HUDEP-2 (cell line): Measurements from ENCODE around the gene ARHGAP30.
"Not testable (repeated sequence)": the region's sequence is repeated elsewhere in the genome, so short reads cannot be mapped to it uniquely, and the experiment has no call there.

Experiments
- DNase-seq, 76 experiments: peaks; one replicate each; lab custom pipeline; 2025; ENCODE audit not compliant: unreplicated experiment in 76 of 76; lab: John Stamatoyannopoulos, UW

ARHGAP30 gene, protein sequence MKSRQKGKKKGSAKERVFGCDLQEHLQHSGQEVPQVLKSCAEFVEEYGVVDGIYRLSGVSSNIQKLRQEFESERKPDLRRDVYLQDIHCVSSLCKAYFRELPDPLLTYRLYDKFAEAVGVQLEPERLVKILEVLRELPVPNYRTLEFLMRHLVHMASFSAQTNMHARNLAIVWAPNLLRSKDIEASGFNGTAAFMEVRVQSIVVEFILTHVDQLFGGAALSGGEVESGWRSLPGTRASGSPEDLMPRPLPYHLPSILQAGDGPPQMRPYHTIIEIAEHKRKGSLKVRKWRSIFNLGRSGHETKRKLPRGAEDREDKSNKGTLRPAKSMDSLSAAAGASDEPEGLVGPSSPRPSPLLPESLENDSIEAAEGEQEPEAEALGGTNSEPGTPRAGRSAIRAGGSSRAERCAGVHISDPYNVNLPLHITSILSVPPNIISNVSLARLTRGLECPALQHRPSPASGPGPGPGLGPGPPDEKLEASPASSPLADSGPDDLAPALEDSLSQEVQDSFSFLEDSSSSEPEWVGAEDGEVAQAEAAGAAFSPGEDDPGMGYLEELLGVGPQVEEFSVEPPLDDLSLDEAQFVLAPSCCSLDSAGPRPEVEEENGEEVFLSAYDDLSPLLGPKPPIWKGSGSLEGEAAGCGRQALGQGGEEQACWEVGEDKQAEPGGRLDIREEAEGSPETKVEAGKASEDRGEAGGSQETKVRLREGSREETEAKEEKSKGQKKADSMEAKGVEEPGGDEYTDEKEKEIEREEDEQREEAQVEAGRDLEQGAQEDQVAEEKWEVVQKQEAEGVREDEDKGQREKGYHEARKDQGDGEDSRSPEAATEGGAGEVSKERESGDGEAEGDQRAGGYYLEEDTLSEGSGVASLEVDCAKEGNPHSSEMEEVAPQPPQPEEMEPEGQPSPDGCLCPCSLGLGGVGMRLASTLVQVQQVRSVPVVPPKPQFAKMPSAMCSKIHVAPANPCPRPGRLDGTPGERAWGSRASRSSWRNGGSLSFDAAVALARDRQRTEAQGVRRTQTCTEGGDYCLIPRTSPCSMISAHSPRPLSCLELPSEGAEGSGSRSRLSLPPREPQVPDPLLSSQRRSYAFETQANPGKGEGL

DNA sequence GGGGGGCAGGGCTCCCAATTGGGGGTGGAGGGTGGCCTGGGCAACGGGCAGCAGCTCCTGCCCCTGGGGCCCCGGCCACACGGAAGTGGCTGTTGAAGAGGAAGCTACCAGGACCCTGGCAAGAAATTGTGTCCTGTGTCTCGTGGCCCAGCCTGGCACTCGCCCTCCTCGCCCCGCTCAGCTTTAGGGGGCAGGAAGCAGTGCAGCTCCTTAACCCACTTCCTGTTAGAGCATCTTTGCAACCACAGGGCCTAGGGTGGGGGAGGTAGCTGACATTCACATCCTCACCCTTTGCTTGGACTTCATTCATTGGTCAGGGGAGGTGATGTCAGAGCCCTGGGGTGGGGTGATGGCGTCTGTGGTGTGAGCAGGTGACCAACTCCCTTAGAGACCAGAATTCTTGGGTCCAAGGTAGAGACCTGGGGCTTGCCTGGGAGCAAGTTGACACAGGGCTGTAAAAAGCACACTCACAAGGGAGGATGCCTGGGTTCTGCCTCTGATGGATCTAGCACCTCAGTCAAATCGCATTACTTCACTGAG, at the start of gene ARHGAP30:
ARHGAP30 (minus strand) TSS at position 161 of the 540 bp plus-strand sequence. CDS start 267 bp downstream, outside the sequence.
- peak in 1 of 76 experiments; percentile 24 for DNase-seq

DNA sequence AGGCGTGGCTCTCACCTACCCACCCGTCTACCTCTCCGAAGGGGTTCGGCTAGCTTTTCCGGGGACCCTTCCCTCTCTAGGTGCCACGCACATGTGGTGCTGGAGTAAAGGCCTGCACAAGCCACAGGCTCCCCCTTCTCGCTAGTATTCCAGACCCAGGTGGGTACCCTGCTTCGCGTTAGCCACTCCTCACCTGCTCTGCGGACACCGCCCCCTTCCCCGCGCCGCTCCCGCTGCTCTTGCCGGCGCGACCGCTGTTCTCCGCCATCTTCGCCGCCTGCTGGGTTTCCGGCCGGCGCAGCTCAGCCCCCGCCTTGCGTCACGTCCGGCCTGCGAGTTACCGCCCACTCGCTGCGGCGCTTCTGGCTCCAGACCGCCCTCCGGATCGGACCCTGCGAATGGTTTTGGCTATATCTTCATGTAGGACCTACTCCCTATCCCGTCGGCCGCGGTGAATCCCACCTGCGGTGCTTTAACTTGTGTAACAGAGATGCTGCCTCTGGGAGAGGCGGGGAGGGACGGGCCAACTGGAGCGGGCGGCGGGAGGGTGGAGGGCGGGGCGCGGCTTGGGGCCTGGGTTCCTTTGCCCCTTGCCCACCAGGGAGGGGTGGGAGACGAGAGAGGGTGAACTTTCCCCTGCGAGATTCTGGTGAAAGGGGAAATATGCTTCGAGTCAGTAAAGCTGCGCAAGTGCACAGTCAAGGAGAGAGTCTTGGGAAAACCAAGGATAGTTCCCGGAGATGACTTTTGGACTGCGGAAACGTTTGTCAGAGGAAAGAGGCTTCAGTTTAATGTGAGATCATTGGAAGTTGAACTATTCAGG, 48.3 kb upstream of the ARHGAP30 start, which contains the start of the genes NIT1 and PFDN2:
NIT1 (plus strand) TSS at position 347 of the 823 bp plus-strand sequence; CDS start at position 419, 72 bp downstream.
PFDN2 (minus strand) TSS at position 279 of the 823 bp plus-strand sequence; CDS start at position 268, 11 bp downstream.
- peak in 71 of 76 experiments; percentile 12 to 85 (median 61) for DNase-seq

DNA sequence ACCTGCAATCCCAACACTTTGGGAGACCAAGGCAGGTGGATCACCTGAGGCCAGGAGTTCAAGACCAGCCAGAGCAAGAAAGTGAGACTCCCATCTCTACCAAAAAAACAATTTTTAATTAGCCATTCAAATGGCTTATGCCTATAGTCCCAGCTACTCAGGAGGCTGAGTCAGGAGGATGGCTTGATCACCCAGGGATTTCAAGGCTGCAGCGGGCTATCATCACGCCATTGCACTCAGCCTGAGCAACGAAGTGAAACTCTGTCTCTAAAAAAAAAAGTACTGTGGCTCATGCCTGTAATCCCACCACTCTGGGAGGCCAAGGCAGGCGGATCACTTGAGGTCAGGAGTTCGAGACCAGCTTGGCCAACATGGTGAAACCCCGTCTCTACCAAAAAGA, 46.3 kb upstream of the ARHGAP30 start:
- not testable (repeated sequence) for DNase-seq

DNA sequence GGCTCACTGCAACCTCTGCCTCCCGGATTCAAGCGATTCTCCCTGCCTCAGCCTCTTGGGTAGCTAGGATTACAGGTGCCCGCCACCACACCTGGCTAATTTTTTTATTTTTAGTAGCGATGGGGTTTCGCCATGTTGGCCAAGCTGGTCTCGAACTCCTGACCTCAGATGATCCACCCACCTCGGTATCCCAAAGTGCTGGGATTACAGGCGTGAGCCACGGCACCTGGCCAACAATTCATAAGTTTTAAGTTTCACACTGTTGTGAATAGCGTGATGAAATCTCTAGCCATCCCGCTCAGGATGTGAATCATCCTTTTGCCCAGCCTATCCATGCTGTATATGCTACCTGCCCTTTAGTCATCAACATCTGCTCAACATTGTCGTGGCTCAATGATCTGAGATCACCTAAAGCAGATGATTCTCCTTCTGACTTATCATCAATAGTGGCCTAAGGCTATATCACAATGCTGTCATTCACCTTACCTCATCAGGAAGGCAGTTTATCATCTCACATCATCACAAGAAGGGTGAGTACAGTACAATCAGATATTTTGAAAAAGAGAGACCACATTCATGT, 45.5 kb upstream of the ARHGAP30 start:
- no peak for DNase-seq

DNA sequence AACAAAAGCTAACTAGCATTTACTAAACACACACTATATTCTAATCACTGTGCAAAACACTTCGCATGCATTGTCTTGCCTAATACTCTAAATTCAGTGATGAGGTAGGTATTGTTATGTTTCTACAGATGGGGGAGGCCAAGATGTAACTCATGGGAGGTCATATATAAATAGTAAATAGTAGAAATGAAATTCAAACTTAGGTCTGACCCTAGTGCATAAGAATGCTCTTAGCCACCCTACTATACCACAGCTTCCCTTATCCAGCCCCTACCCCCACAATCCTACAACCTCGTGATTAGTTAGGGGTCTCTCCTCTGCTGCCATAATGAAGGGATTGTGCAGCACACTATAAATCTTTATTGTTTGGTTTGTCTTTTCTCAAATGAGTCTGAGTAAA, 44.9 kb upstream of the ARHGAP30 start:
- DNase-seq, result no peak

DNA sequence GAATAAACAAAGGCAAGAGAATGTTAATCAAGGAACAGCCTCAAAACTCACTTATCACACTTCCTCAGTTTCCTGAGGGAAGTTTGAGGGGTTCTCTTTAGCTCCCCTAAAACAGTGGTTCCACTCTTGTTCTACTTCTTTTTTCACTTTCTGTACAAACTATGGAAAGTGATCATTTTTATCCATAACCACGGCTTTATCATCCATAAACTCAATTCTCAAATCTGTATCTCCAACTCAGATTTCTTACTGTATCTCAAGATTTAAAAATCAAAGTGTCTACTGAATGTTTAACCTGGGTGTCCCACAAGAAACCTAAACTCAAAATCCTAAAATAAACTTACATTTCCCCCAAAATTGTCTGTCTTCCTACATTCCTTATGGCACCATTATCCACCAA, 44.2 kb upstream of the ARHGAP30 start:
- DNase-seq, result no peak

DNA sequence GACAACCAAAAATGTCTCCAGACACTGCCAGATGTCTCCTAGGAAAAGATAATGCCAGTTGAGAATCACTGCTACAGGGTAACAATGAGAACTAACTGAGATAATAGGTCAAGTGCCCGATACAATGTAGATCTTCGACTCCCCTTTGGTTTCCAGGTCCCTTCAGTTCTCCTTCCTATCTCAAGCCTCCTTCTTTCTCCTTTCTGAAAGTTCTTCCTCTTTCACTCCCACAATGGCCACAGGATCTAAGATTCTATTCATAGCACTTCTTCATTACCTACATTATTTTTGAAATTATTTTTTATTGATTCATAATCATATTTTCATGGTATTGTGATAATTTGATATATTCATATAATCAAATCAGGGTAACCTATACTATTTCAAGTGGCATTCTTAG, 41.8 kb upstream of the ARHGAP30 start:
- no peak for DNase-seq

DNA sequence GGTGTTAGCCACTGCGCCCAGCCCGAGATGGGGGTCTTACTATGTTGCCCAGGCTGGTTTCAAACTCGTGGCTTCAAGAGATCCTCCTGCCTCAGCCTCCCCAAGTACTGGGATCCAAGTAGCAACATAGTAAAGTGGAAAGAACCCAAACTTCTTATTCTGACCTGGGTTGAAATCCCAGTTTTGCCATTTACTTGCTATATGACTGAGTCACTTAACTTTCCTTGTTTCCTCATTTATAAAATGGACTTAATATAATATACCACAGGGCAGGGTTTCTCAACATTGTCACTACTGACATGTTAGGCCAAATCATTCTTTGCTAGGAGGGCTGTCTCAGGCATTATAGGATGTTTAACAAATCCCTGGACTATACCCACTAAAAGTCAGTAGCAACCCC, 41.4 kb upstream of the ARHGAP30 start:
- no peak for DNase-seq

DNA sequence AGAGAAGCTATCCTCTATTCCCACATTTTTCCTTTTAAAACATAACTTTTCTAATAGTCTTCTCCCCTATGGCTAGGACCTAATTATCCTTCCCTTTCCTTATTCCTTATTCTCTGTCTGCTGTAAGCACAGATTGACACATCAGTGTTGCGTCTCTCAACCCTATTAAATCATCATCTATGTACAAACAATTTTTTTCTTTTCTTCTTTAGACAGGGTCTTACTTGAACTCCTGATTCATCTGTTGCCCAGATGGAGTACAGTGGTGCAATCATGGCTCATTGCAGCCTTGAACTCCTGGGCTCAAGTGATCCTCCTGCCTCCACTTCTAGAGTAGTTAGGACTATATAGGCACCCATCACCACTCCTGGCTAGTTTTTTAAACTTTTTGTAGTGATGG, 36.7 kb upstream of the ARHGAP30 start:
- DNase-seq, result no peak

DNA sequence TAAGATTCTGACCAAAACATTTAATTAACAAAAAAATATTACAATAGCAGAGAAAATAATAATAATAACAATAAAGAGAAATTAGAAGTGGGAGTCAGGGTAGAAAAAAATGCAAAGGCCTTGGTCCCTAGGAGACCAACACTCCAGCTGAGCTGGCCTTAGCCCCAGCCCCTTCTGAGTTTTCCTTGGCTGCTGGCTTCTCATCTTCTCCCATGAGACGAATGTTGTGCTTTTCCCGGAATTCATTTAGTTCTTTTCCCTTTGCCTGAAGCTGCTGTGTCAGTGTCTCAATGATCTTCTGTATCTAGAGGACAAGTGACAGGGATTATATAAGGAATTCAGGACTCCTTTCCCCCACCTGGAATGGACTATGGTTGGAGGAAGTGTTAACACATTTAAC, 30.9 kb upstream of the ARHGAP30 start:
- DNase-seq, result no peak

DNA sequence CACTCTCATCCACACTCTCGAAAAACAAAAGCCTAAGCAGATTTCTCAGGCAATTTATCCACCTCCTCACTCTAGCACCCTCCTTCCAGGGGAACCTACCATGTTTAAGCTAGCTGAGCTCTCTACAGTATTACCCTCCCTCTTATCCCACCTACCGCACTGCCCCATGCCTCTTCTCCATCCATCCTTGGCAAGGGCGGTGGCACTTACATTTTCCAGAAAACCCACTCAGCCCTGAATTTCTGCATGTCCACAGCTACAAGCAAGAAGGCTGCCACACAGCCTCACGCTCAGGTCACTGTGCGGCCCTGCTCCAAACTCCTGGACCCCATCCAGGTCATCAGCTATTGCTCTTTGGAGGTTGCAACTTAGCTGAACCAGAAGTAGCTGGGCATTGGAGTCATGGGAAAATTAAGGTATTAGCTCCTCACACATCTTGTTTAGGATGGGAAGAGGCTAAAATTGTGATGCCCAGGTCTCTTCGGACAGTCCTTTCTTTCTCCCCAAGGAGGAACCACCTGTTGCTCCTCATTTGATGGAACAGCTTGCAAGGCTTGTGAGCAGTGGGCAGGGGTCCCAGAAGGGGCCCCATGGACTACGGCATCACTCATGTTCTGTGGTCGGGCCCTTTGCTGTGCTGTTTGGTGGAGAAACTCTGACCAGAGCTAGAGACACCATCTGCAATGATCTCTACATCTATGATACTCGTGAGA, 29.6 kb upstream of the ARHGAP30 start:
- DNase-seq, result no peak

DNA sequence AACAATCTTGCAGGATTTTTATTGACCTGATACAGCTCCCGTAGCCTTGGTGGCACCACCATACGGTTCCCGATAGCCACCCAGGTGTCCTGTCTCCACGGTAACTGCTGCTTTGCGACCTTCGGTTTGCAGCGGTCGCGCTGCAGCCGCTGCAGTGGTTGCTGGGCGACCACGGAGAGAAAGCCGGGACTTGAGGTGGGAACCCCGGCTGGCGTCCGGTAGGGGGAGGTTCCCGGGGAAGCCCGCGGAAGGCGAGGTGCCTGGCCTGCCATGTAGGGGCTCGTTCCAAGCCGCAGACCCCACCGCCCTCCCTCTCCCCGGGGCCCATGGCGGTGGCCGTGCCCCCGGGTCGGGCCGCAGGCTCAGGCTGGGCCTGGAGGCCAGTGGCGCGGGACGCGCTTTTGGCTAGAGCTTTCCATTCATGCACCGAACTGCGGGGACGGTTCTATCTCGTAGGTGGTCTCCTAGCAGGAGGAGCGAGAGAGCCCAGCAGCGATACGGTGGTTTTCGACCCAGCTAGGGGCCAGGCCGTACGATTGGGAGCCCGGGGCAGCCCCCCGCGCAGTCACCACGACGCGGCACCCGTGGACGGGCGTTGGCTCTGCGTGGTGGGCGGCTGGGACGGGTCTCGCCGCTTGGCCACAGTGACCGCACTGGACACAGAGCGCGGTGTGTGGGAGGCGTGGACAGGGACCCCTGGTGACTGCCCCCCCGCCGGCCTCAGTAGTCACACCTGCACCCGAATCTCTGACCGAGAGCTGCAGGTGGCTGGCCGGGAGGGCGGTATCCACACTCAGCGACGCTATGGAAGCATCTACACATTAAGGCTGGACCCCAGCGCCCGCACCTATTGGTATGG, 28.7 kb upstream of the ARHGAP30 start, which contains the start of gene KLHDC9:
KLHDC9 (plus strand) TSS at position 152 of the 859 bp plus-strand sequence; CDS start at position 327, 175 bp downstream.
- DNase-seq, result peak in 12 of 76 experiments; percentile 6 to 38 (median 20)

DNA sequence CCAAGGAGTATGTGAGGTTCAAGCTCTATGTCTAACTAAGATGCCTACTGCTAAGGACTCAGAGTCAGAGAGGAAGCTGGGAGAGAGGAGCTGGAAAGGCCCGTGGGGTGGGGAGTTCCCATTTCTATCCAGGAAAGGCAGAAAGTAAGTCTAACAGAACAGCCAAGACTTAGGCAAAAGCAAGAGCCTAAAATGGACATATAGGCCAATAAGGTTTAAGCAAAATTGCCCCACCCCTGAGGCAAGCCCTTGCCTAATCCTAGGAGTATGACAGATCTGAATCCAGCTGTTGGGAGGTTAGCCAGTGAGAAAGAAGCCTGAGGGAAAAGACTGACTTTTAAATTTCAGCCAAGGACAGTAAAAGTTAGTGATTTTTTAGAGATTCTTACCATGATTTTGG, 26.8 kb upstream of the ARHGAP30 start:
- DNase-seq, result no peak

DNA sequence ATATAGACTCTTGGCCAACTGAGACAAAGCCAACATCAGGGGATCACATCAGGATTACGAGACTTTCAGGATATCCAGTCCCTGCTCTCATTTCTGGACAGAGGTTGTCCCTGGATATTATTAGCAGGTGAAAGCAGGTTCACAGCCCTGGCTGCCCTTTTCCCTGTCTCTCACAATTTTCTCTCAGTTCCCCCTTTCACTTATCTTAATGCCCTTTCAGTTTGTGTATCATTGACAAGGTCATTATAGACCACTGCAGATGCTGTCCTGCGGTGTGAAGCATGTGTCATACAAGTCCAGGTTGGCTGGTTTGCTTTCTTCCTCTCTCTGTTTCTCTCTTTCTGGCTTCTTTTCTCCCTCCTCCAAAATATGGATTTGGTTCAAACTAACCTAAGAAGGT, 26.3 kb upstream of the ARHGAP30 start:
- no peak for DNase-seq

DNA sequence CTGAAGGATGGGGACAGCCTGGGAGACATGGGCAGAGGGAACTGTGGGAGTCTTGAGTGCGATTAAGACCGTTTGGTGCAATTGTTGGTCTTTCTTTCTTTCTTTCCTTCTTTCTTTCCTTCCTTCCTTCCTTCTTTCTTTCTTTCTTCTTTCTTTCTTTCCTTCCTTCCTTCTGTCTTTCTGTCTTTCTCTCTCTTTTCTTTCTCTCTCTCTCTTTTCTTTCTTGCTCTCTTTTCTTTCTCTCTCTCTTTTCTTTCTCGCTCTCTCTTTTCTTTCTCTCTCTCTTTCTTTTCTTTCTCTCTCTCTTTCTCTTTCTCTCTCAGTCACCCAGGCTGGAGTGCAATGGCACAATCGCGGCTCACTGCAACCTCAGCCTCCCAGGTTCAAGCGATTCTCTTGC, 25.5 kb upstream of the ARHGAP30 start:
- DNase-seq, result no peak

DNA sequence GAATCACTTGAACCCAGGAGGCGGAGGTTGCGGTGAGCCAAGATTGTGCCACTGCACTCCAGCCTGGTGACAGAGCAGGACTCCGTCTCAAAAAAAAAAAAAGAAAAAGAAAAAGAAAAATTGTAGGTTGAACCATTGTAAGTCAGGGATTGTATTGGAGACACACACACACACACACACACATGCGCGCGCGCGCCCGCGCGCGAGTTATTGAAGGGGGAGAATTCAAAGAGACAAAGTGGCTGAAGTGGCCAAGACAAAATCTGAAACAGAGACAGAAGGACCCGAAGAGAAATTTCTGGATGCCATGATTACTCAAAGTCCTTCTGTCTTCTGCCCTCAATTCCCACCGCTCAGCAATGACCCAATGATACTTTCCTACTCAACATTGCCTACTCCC, 24.8 kb upstream of the ARHGAP30 start:
- no peak for DNase-seq

DNA sequence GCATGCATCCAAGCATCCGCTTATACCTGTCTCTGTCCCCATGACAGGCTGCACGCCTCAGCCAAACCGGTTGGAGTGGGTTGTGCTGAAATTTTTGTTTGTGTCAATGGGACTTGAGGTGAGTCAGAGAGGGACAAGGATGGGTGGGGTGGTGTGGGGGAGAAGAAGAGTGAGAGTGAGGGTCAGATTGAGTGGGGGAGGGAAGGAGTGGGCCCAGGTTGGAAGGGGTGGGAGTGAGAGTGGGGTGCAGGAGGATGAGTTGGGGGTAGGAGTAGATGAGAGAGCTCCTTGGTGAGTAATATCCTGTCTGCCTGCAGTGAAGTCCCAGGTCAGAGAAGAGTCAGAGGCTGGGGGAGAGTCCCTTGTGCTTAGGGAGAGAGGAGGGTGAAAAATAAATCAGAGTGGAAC, 22.9 kb upstream of the ARHGAP30 start:
- no peak for DNase-seq
